Measurements from ENCODE around the gene SKIC3. TPM values are rescaled to one million over a fixed set of nuclear protein-coding genes. Genes with fewer than 3 reads are reported as not detected.

Gene SKIC3
- total and polyA plus RNA-seq, 2 donors (not counting 1 experiment from before 2014, with no cell fraction given), result 24.9 to 75.4 TPM

- Histone ChIP-seq H3K4me3 (ENCODE audit: control extremely low read depth in 1 of 5, extremely low read depth in 1 of 5, insufficient read depth in 1 of 5, low read depth in 2 of 5, low read length in 4 of 5) (no peak overlapping the region), H3K4me1 (ENCODE audit: control insufficient read depth in 2 of 2, insufficient read depth in 2 of 2, low read length in 2 of 2) (no peaks in the 10 kb centered on the region), H3K4me2 (replicated peaks; ENCODE audit: low read depth, low read length, poor library complexity, severe bottlenecking) (no peak overlapping the region), H2AFZ (ENCODE audit: insufficient read depth, low read depth, low read length, poor library complexity, severe bottlenecking) (no peak overlapping the region), H4K20me1 (ENCODE audit: control insufficient read depth, insufficient read depth, low read length, poor library complexity, severe bottlenecking) (no peaks in the 10 kb centered on the region), H3K27ac (ENCODE audit: low read length in 2 of 2) (no peak overlapping the region), H3K9ac (ENCODE audit: low read length) (no peak overlapping the region), H3K36me3 (replicated peaks in 1 of 2; ENCODE audit: control extremely low read depth in 1 of 2, control insufficient read depth in 1 of 2, extremely low read depth in 1 of 2, insufficient read depth in 2 of 2, low read length in 1 of 2) (peaks cover 18 to 62% of the 10 kb centered on the region in 2 experiments), H3K79me2 (ENCODE audit: control insufficient read depth, insufficient read depth, low read length) (no peaks in the 10 kb centered on the region), H3K27me3 (replicated peaks in 1 of 4; ENCODE audit: control extremely low read depth in 1 of 4, control insufficient read depth in 3 of 4, insufficient read depth in 4 of 4, low read length in 3 of 4) (no peaks in the 10 kb centered on the region), H3K9me3 (ENCODE audit: control extremely low read depth in 1 of 3, control insufficient read depth in 2 of 3, insufficient read depth in 1 of 3, low read length in 2 of 3) (no peaks in the 10 kb centered on the region)
- 96% methylated on average over 2 of the region's 2 CpGs for WGBS (ENCODE audit: insufficient coverage)
- H3K27ac Mint-ChIP-seq, result no peak overlapping the region
- intact Hi-C loops (cut with micrococcal nuclease), result no loop called here
- TF ChIP-seq EZH2 (IDR thresholded peaks at IDR 0.05; ENCODE audit: borderline replicate concordance, insufficient read depth, low read depth, low read length, poor library complexity, severe bottlenecking) (no peak), CTCF (IDR thresholded peaks at IDR 0.05) (no peak)
- H3K4me1 Mint-ChIP-seq, result peaks cover 7% of the 10 kb centered on the region
- H3K27me3 Mint-ChIP-seq, result no peaks in the 10 kb centered on the region
- no peak overlapping the region for H3K4me3 Mint-ChIP-seq
- H3K9me3 Mint-ChIP-seq (ENCODE audit: insufficient read depth), result no peaks in the 10 kb centered on the region
- DNase-seq (no peak), ATAC-seq (ENCODE audit: low read depth) (no peak)
- CTCF ChIA-PET, result no interaction called here
- POLR2A ChIA-PET, result no interaction called here
Observed at GRCh38 chr5:95530416-95530815, 24.4 kb downstream of the SKIC3 start.

DNA sequence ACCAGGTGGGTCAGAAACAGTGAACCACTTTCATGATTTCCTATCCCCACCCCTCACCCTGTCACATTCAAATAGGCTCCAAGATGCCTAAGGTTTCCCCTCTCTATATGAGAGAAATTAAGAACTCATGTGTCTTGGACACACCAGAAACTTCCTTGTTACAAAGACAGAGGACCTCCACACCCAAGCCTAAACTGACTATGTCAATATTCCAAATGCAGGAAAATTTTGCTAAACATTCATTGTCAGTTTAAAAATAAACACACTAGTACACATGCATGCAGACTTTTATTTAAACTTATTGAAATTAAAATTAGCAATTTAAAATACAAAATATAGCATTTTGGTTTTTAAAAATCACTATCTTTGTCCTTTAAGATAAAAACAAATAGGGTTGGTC is 26.2 kb downstream of the SKIC3 start:
- Histone ChIP-seq H3K9ac (ENCODE audit: low read length) (no peak overlapping the region), H3K4me2 (replicated peaks; ENCODE audit: low read depth, low read length, poor library complexity, severe bottlenecking) (no peak overlapping the region), H3K27me3 (replicated peaks in 1 of 4; ENCODE audit: control extremely low read depth in 1 of 4, control insufficient read depth in 3 of 4, insufficient read depth in 4 of 4, low read length in 3 of 4) (no peaks in the 10 kb centered on the region), H4K20me1 (ENCODE audit: control insufficient read depth, insufficient read depth, low read length, poor library complexity, severe bottlenecking) (no peaks in the 10 kb centered on the region), H3K4me3 (ENCODE audit: control extremely low read depth in 1 of 5, extremely low read depth in 1 of 5, insufficient read depth in 1 of 5, low read depth in 2 of 5, low read length in 4 of 5) (no peak overlapping the region), H3K9me3 (ENCODE audit: control extremely low read depth in 1 of 3, control insufficient read depth in 2 of 3, insufficient read depth in 1 of 3, low read length in 2 of 3) (no peaks in the 10 kb centered on the region), H3K27ac (ENCODE audit: low read length in 2 of 2) (no peak overlapping the region), H3K36me3 (replicated peaks in 1 of 2; ENCODE audit: control extremely low read depth in 1 of 2, control insufficient read depth in 1 of 2, extremely low read depth in 1 of 2, insufficient read depth in 2 of 2, low read length in 1 of 2) (peaks cover 18 to 67% of the 10 kb centered on the region in 2 experiments), H3K79me2 (ENCODE audit: control insufficient read depth, insufficient read depth, low read length) (no peaks in the 10 kb centered on the region), H2AFZ (ENCODE audit: insufficient read depth, low read depth, low read length, poor library complexity, severe bottlenecking) (no peak overlapping the region), H3K4me1 (ENCODE audit: control insufficient read depth in 2 of 2, insufficient read depth in 2 of 2, low read length in 2 of 2) (no peaks in the 10 kb centered on the region)
- H3K27me3 Mint-ChIP-seq, result no peaks in the 10 kb centered on the region
- no peak overlapping the region for H3K27ac Mint-ChIP-seq
- TF ChIP-seq EZH2 (IDR thresholded peaks at IDR 0.05; ENCODE audit: borderline replicate concordance, insufficient read depth, low read depth, low read length, poor library complexity, severe bottlenecking), result no peak
- DNase-seq (no peak), ATAC-seq (ENCODE audit: low read depth) (no peak)
- intact Hi-C loops (cut with micrococcal nuclease), result no loop called here
- peaks cover 7% of the 10 kb centered on the region for H3K4me1 Mint-ChIP-seq
- ChIA-PET POLR2A (no interaction called here), CTCF (interaction anchor here (0.6 kb wide), 1 partner anchor 315 kb away, joined by 3 read pairs; no protein-coding TSS in a partner anchor)
- no peaks in the 10 kb centered on the region for H3K9me3 Mint-ChIP-seq (ENCODE audit: insufficient read depth)
- H3K4me3 Mint-ChIP-seq, result no peak overlapping the region
